ENCODE data around the gene APPBP2. TPM values are rescaled to one million over a fixed set of nuclear protein-coding genes. Genes with fewer than 3 reads are reported as not detected.
A peak's percentile ranks its signal among the peaks of the same experiment; 100 is the strongest.

Gene APPBP2
- total RNA-seq (2021), result 27.5 and 32.5 TPM in 2 replicates
- percentile 80 among the genes with signal in this experiment for Bru-seq, nascent RNA
- percentile 76 among the genes with signal in this experiment for BruChase-seq, experiment 1, labeled RNA remaining after a 2-hour chase
- percentile 62 among the genes with signal in this experiment for BruChase-seq, experiment 2, labeled RNA remaining after a 6-hour chase
- long read RNA-seq, full-length matches to known transcripts, result 16 of 21 reads
- long read RNA-seq, partial matches to known transcripts, result 2 of 21 reads
- long read RNA-seq, other reads (novel, unspliced or antisense), result 3 of 21 reads

GRCh38 chr17:60525685-60526514 lies at the start of gene APPBP2:
Gene APPBP2, minus strand, starts transcription at chr17:60526242. Its CDS starts 311 bp downstream, at chr17:60525931.
- peaks cover 63% of the 10 kb centered on the region for H3K79me2 ChIP-seq (ENCODE audit: low read depth)
- peak; percentile 67 to 76 for DNase-seq
- H3K4me3 ChIP-seq, result peak within 1 kb of the TSS; percentile 91
- H3K27me3 ChIP-seq (ENCODE audit: insufficient read depth, low read depth), result no peaks in the 10 kb centered on the region
- peaks cover 23% of the 10 kb centered on the region for H4K20me1 ChIP-seq (ENCODE audit: insufficient read depth)
- H3K4me1 ChIP-seq (replicated peaks; ENCODE audit: insufficient read depth), result peaks cover 11% of the 10 kb centered on the region
- H3F3A ChIP-seq (ENCODE audit: insufficient read depth, low read depth), result no peaks in the 10 kb centered on the region
- H3K27ac ChIP-seq, result peak within 1 kb of the TSS; percentile 83
- BruUV-seq (replicated peaks), result TSS peak; percentile 39
- H3K9me3 ChIP-seq (ENCODE audit: insufficient read depth, low read depth), result no peaks in the 10 kb centered on the region
- H3K9me2 ChIP-seq (ENCODE audit: insufficient read depth), result no peaks in the 10 kb centered on the region
- intact Hi-C loops (cut with micrococcal nuclease; ENCODE audit: unreplicated experiment), result loop anchor here (1.0 to 5.0 kb wide), 2 partner anchors 45 to 76 kb away; partner anchors contain the start of gene PPM1D
- no peak for TF ChIP-seq CTCF (conservative IDR thresholded peaks at IDR 0.05)
- no peak for TF ChIP-seq EZH2 (IDR thresholded peaks at IDR 0.05; ENCODE audit: low read depth)
- H2AFZ ChIP-seq, result peak within 1 kb of the TSS; percentile 85
- 0 out of 2 replicates have a peak, but pooled peaks cover 7% of the 10 kb centered on the region for H3K36me3 ChIP-seq (ENCODE audit: low read depth)
- CTCF ChIA-PET, result no interaction called here
- H3K4me2 ChIP-seq, result peak within 1 kb of the TSS; percentile 90
- POLR2A ChIA-PET (ENCODE audit: unreplicated experiment), result interaction anchor here (0.6 kb wide), 3 partner anchors 56 to 143 kb away, joined by 3 to 8 read pairs (median 3); no protein-coding TSS in a partner anchor

- no peaks in the 10 kb centered on the region for H3K79me2 ChIP-seq (ENCODE audit: low read depth)
- H3K36me3 ChIP-seq (ENCODE audit: low read depth), result no peaks in the 10 kb centered on the region
- no peak overlapping the region for H3K4me2 ChIP-seq
- TF ChIP-seq EZH2 (IDR thresholded peaks at IDR 0.05; ENCODE audit: low read depth) (no peak), CTCF (conservative IDR thresholded peaks at IDR 0.05) (no peak)
- H3K4me3 ChIP-seq, result no peak overlapping the region
- no peak overlapping the region for H2AFZ ChIP-seq
- H3K27ac ChIP-seq, result no peak overlapping the region
- intact Hi-C loops (cut with micrococcal nuclease; ENCODE audit: unreplicated experiment), result no loop called here
- H3K4me1 ChIP-seq (replicated peaks; ENCODE audit: insufficient read depth), result no peaks in the 10 kb centered on the region
- BruUV-seq (replicated peaks), result no TSS peak
- CTCF ChIA-PET, result interaction anchor here (0.6 kb wide), 2 partner anchors 20 to 55 kb away, joined by 3 to 4 read pairs; no protein-coding TSS in a partner anchor
- no peaks in the 10 kb centered on the region for H3K9me3 ChIP-seq (ENCODE audit: insufficient read depth, low read depth)
- no peaks in the 10 kb centered on the region for H4K20me1 ChIP-seq (ENCODE audit: insufficient read depth)
- H3K27me3 ChIP-seq (ENCODE audit: insufficient read depth, low read depth), result no peaks in the 10 kb centered on the region
- DNase-seq, result no peak
- POLR2A ChIA-PET (ENCODE audit: unreplicated experiment), result no interaction called here
- no peaks in the 10 kb centered on the region for H3F3A ChIP-seq (ENCODE audit: insufficient read depth, low read depth)
- H3K9me2 ChIP-seq (ENCODE audit: insufficient read depth), result no peaks in the 10 kb centered on the region
These were observed 47.4 kb upstream of the APPBP2 start for GRCh38 chr17:60573236-60574051.

GRCh38 chr17:60565233-60565632 lies 39.2 kb upstream of the APPBP2 start:
- H3K9me2 ChIP-seq (ENCODE audit: insufficient read depth), result no peaks in the 10 kb centered on the region
- no peaks in the 10 kb centered on the region for H3K9me3 ChIP-seq (ENCODE audit: insufficient read depth, low read depth)
- H3K79me2 ChIP-seq (ENCODE audit: low read depth), result no peaks in the 10 kb centered on the region
- no peak for DNase-seq
- no peak for TF ChIP-seq EZH2 (IDR thresholded peaks at IDR 0.05; ENCODE audit: low read depth)
- TF ChIP-seq CTCF (conservative IDR thresholded peaks at IDR 0.05), result no peak
- no peaks in the 10 kb centered on the region for H4K20me1 ChIP-seq (ENCODE audit: insufficient read depth)
- intact Hi-C loops (cut with micrococcal nuclease; ENCODE audit: unreplicated experiment), result no loop called here
- H3K4me1 ChIP-seq (replicated peaks; ENCODE audit: insufficient read depth), result no peaks in the 10 kb centered on the region; the same call in 1 of the 2 replicates
- POLR2A ChIA-PET (ENCODE audit: unreplicated experiment), result interaction anchor here (0.9 kb wide), 1 partner anchor 615 kb away, joined by 9 read pairs; no protein-coding TSS in a partner anchor
- H3K27me3 ChIP-seq (ENCODE audit: insufficient read depth, low read depth), result no peaks in the 10 kb centered on the region
- no peak overlapping the region for H3K4me2 ChIP-seq
- H3F3A ChIP-seq (ENCODE audit: insufficient read depth, low read depth), result no peaks in the 10 kb centered on the region
- H3K36me3 ChIP-seq (ENCODE audit: low read depth), result no peaks in the 10 kb centered on the region
- H3K27ac ChIP-seq, result no peak overlapping the region
- BruUV-seq (replicated peaks), result no TSS peak
- H3K4me3 ChIP-seq, result no peak overlapping the region
- H2AFZ ChIP-seq, result no peak overlapping the region
- CTCF ChIA-PET, result interaction anchor here (0.6 kb wide), 1 partner anchor 11 kb away, joined by 5 read pairs; no protein-coding TSS in a partner anchor

All from PC-9 (cell line).